HEK293T (cell line): ENCODE data around the gene PBOV1.

Experiments
- CTCF ChIA-PET: fragments of 350-600 bp; formaldehyde crosslinking; extraction: SDS; loops from one replicate; lab custom pipeline; 2021; ENCODE audit warnings: antibody characterized with exemption, inconsistent platforms; lab: Yijun Ruan, JAX
- POLR2A ChIA-PET: fragments of 350-600 bp; formaldehyde crosslinking; extraction: SDS; loops from one replicate; lab custom pipeline; 2020; ENCODE audit warnings: antibody characterized with exemption, inconsistent platforms; lab: Yijun Ruan, JAX
- DNase-seq: peaks from one replicate; pipeline ENCODE4 v3.0.0; 2012; ENCODE audit warnings: mixed read lengths; ENCODE audit errors: extremely low spot score
- ARNT ChIP-seq: fragments of 450-650 bp; IDR thresholded peaks from 2 replicates; pipeline ENCODE4 v1.6.1; 2017; ENCODE audit warnings: mild to moderate bottlenecking
- BHLHE40 ChIP-seq: fragments of 450-650 bp; IDR thresholded peaks from 2 replicates; pipeline ENCODE4 v1.6.1; 2016; ENCODE audit warnings: mild to moderate bottlenecking, moderate library complexity, borderline replicate concordance
- CTBP1 ChIP-seq: fragments of 450-650 bp; IDR thresholded peaks from 2 replicates; pipeline ENCODE4 v1.6.1; 2016; ENCODE audit warnings: borderline replicate concordance
- ELF4 ChIP-seq: fragments of 450-650 bp; IDR thresholded peaks from 2 replicates; pipeline ENCODE4 v1.6.1; 2017; ENCODE audit warnings: antibody characterized with exemption
- FOXA1 ChIP-seq: fragments of 450-650 bp; IDR thresholded peaks from 2 replicates; pipeline ENCODE4 v1.6.1; 2016; ENCODE audit warnings: mild to moderate bottlenecking
- FOXK2 ChIP-seq: fragments of 450-650 bp; IDR thresholded peaks from 2 replicates; pipeline ENCODE4 v1.6.1; 2016; ENCODE audit warnings: mild to moderate bottlenecking
- FOXM1 ChIP-seq: fragments of 450-650 bp; IDR thresholded peaks from 2 replicates; pipeline ENCODE4 v1.6.1; 2017; ENCODE audit warnings: mild to moderate bottlenecking, borderline replicate concordance
- HDGF ChIP-seq: fragments of 450-650 bp; IDR thresholded peaks from 2 replicates; pipeline ENCODE4 v1.6.1; 2017; ENCODE audit warnings: antibody characterized with exemption, borderline replicate concordance
- L3MBTL2 ChIP-seq: fragments of 450-650 bp; conservative IDR thresholded peaks from 2 replicates; pipeline ENCODE4 v1.6.1; 2016; ENCODE audit warnings: mild to moderate bottlenecking
- LEF1 ChIP-seq: fragments of 450-650 bp; IDR thresholded peaks from 2 replicates; pipeline ENCODE4 v1.6.1; 2017; ENCODE audit warnings: mild to moderate bottlenecking, borderline replicate concordance
- NFRKB ChIP-seq: fragments of 450-650 bp; IDR thresholded peaks from 2 replicates; pipeline ENCODE4 v1.6.1; 2016; ENCODE audit warnings: mild to moderate bottlenecking, moderate library complexity
- SP1 ChIP-seq: fragments of 450-650 bp; IDR thresholded peaks from 2 replicates; pipeline ENCODE4 v1.6.1; 2017
- SUZ12 ChIP-seq: fragments of 450-650 bp; IDR thresholded peaks from 2 replicates; pipeline ENCODE4 v1.6.1; 2016; ENCODE audit warnings: mild to moderate bottlenecking
- TARDBP ChIP-seq: fragments of 450-650 bp; IDR thresholded peaks from 2 replicates; pipeline ENCODE4 v1.6.1; 2016
- ZNF384 ChIP-seq: fragments of 450-650 bp; IDR thresholded peaks from 2 replicates; pipeline ENCODE4 v1.6.1; 2016
- TF ChIP-seq, protein P1 (sequence below): fragments of 450-650 bp; IDR thresholded peaks from 2 replicates; pipeline ENCODE4 v1.6.1; 2016

The PBOV1 gene

DNA sequence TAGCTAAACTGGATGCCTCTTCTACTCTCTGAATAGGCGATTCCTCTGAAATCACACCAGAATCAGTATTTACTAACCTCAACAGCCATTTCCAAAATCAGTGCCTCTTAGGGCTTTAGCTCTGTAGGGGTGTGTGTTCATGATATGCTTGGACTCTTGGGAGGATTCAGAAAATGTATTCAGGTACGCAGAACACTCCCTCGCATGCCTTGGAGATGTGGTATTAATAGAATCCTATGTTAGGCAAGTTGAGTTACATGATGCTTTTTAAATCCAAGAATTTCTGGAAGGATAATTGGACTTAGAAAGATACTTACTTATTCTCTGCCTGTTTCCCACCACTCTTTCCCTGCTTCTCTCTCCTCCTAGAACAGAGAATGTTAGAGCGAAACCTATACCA lies 31.8 kb upstream of the PBOV1 start:
- CTCF ChIA-PET: interaction anchor here (0.7 kb wide), 1 partner anchor 246 kb away, joined by 6 read pairs; no protein-coding TSS in a partner anchor
- no peak for DNase-seq
- POLR2A ChIA-PET: no interaction called here
- no peak for TF ChIP-seq SP1
- TF ChIP-seq NFRKB: no peak
- TF ChIP-seq ZNF384: no peak
- TF ChIP-seq ELF4: no peak
- no peak for TF ChIP-seq CTBP1
- no peak for TF ChIP-seq BHLHE40
- TF ChIP-seq TARDBP: no peak
- TF ChIP-seq, protein P1, sequence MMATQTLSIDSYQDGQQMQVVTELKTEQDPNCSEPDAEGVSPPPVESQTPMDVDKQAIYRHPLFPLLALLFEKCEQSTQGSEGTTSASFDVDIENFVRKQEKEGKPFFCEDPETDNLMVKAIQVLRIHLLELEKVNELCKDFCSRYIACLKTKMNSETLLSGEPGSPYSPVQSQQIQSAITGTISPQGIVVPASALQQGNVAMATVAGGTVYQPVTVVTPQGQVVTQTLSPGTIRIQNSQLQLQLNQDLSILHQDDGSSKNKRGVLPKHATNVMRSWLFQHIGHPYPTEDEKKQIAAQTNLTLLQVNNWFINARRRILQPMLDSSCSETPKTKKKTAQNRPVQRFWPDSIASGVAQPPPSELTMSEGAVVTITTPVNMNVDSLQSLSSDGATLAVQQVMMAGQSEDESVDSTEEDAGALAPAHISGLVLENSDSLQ: no peak
- TF ChIP-seq ARNT: no peak

DNA sequence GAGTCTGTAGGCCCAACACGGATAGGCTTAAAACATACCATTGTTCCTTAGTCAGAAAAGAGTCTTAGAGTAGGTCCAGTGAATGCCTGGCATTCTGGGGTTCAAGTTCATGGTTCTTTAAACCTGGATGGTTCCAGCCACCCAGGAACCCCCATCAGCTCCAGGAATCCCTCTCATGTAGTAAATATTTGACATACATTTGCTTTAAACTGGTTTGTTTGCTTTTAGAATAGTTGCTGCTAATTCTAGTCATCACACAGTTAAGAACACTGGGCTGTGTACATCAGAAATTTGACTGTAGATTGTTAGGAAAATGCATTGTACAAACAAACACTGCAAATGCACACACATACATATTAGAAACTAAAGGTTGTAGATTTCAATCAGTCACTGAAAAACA lies 30.6 kb upstream of the PBOV1 start:
- DNase-seq: no peak
- TF ChIP-seq LEF1: no peak
- no peak for TF ChIP-seq ZNF384
- TF ChIP-seq ARNT: no peak
- TF ChIP-seq NFRKB: no peak
- TF ChIP-seq ELF4: no peak
- no peak for TF ChIP-seq HDGF
- no peak for TF ChIP-seq L3MBTL2
- TF ChIP-seq CTBP1: no peak
- no peak for TF ChIP-seq SP1
- no peak for TF ChIP-seq FOXA1
- no peak for TF ChIP-seq FOXK2
- TF ChIP-seq SUZ12: no peak
- no peak for TF ChIP-seq FOXM1
- TF ChIP-seq, protein P1: no peak
- no peak for TF ChIP-seq BHLHE40
- TF ChIP-seq TARDBP: no peak
- POLR2A ChIA-PET: no interaction called here

DNA sequence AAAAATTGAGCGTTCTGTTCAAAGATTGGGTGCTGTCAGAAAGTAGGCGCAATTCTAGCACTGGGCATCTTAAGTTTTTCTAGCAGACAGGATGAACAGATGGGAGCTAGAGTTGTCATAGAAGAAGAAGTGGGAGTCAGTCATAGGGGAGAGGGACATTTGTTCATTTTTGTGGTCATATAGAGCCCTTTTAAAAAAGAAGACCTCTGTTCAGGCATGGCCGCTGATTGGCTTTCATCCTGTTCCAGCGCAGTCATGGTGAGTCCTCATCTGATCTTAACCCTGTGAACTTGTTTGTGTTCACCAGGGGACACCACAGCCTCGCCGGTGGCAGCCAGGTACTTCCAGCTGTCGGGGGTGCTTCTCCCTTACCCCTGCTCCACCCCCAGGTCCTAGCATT lies 29.7 kb upstream of the PBOV1 start:
- ChIA-PET POLR2A (no interaction called here), CTCF (no interaction called here)
- no peak for TF ChIP-seq FOXM1
- no peak for TF ChIP-seq FOXK2
- TF ChIP-seq SP1: no peak
- no peak for TF ChIP-seq L3MBTL2
- TF ChIP-seq TARDBP: no peak
- no peak for TF ChIP-seq LEF1
- no peak for TF ChIP-seq BHLHE40
- no peak for TF ChIP-seq ELF4
- TF ChIP-seq, protein P1: no peak
- TF ChIP-seq CTBP1: no peak
- no peak for TF ChIP-seq HDGF
- no peak for TF ChIP-seq SUZ12
- no peak for TF ChIP-seq ARNT
- no peak for TF ChIP-seq FOXA1
- TF ChIP-seq NFRKB: no peak
- no peak for TF ChIP-seq ZNF384
- no peak for DNase-seq

More for the DNA sequence above, 30.6 kb upstream of the PBOV1 start:
- CTCF ChIA-PET: no interaction called here

DNA sequence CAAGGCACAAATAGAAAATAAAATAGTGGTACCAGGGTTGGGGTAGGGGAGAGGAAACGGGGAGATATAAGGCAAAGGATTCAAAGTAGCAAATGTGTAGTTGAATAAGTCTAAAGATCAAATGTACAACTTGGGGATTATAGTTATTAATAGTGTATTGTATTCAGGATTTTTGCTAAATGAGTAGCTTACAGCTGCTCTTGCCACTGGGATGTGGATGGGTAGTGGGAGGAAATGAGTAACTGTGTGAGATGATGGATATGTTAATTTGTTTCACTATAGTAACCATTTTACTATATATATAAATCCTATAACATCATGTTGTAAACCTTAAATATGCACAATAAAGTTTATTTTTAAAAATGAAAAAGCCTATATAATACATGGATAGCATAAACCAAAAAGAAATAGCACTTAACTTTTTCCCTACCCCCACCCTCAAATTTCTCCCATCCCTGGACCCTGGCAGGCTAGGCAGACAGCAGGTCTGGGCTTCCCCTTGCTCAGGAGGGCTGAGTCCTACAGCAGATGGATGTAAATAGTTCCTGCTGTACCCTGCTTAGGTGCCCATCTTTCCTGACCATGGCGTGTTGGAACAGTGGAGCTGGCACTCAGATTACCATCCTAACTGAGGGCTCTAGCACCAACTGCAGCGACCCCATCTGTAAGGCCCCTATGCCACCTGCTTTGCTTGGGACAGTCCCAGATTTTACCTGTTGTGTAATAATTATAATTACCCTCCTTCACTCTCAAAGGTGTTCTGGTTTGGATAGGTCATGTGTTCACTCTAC lies 28.6 kb upstream of the PBOV1 start:
- no peak for DNase-seq
- CTCF ChIA-PET: interaction anchor here (0.6 kb wide), 1 partner anchor 11 kb away, joined by 3 read pairs; no protein-coding TSS in a partner anchor
- TF ChIP-seq FOXA1 (no peak), CTBP1 (no peak), ARNT (no peak), NFRKB (no peak), SP1 (no peak), ELF4 (no peak), TARDBP (no peak), FOXM1 (no peak), FOXK2 (no peak), LEF1 (no peak), L3MBTL2 (no peak)
- TF ChIP-seq, protein P1: no peak
- POLR2A ChIA-PET: no interaction called here

DNA sequence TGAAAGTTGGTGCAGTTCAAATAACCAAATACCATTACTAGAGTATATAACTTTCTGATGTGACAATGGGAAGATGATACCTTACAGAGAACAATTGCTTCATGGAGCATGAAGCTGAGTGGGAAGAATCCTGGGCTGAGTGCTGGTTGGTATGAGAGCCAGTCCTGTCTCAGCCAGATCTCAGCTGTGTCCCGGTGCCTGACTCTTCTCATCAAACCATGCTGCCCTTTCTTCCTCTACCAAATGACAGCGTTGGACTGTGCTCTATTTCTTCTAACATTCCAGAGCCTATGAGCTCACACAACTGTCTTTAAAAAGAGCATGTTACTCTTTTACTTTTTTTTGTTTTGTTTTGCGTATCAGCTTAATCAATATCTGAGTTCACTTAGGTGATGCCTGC lies 27.5 kb upstream of the PBOV1 start:
- ChIA-PET POLR2A (interaction anchor here (0.6 kb wide), 1 partner anchor 38 kb away, joined by 3 read pairs; no protein-coding TSS in a partner anchor), CTCF (no interaction called here)
- TF ChIP-seq ZNF384 (no peak), NFRKB (no peak), BHLHE40 (no peak)
- no peak for DNase-seq
